Stomach smooth muscle (tissue), 2 donors: ENCODE measurements around the gene KRT79.

Experiments
- H3K27ac ChIP-seq: one replicate; pipeline ENCODE4 v1.7.0; 2013; ENCODE audit warnings: mild to moderate bottlenecking, low read length, inconsistent platforms
- H3K27me3 ChIP-seq, 2 donors: one replicate each; pipeline ENCODE4 v1.7.0; 2013; ENCODE audit warnings: low read length in 2 of 2; ENCODE audit not compliant: insufficient read depth in 2 of 2, control insufficient read depth in 1 of 2
- H3K36me3 ChIP-seq, 2 donors: one replicate each; pipeline ENCODE4 v1.7.0; 2013; ENCODE audit warnings: low read length in 2 of 2; ENCODE audit not compliant: control insufficient read depth in 2 of 2, insufficient read depth in 2 of 2
- H3K4me1 ChIP-seq: one replicate; pipeline ENCODE4 v1.7.0; 2013; ENCODE audit warnings: low read length; ENCODE audit not compliant: control insufficient read depth, insufficient read depth
- H3K4me3 ChIP-seq, 2 donors: one replicate each; pipeline ENCODE4 v1.7.0; 2013; ENCODE audit warnings: low read length in 2 of 2
- H3K9ac ChIP-seq, 2 donors: one replicate each; pipeline ENCODE4 v1.7.0; 2013; ENCODE audit warnings: low read length in 2 of 2, mild to moderate bottlenecking in 1 of 2
- H3K9me3 ChIP-seq, 2 donors: one replicate each; pipeline ENCODE4 v1.7.0; 2013; ENCODE audit warnings: low read length in 2 of 2; ENCODE audit not compliant: control insufficient read depth in 2 of 2
- donor health status: healthy.
- donor health status: Pancreatic carcinoma.

KRT79 gene

DNA sequence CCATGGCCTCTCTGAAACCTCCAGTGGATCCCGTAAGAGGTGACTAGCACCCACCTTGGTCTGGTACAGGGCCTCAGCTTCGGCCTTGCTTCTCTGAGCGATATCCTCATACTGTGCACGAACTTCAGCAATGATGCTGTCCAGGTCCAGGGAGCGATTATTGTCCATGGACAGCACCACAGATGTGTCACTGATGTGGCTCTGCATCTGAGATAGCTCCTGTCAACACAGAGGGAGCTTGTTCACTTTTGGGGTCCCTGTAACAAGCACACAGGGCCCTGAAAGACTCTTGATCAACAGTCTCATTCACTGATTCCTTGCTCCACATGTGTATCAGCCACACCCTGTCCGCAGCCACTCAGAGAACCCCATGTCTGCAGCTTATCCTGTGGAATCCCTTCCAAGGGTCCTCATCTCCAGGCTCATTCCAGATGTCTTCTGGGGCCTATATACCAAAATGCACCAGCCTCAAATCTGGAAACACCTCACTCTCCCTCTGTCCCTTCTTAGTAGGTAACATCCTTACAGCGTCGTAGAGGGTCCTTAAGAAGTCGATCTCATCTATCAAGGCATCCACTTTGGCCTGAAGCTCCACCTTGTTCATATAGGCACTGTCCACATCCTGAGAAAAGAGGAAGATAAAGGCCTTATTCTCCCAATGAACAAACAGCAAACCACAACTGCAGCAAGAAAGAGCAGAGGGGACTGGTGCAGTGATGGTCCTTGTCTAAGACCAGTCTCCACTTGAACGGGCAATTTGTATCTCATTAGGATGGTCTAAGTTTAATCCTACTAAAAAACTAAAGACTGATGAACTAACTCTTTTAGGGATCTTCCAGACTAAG is 41.7 kb downstream of the KRT79 start:
- H3K27ac ChIP-seq, result no peak overlapping the region
- no peaks in the 10 kb centered on the region for H3K36me3 ChIP-seq
- no peaks in the 10 kb centered on the region for H3K9me3 ChIP-seq
- H3K27me3 ChIP-seq, result peaks cover 19 to 23% of the 10 kb centered on the region in 2 donors
- H3K9ac ChIP-seq, result no peak overlapping the region
- peaks cover 6% of the 10 kb centered on the region for H3K4me1 ChIP-seq
- no peak overlapping the region for H3K4me3 ChIP-seq

- Histone ChIP-seq H3K27me3 (peaks cover 19 to 23% of the 10 kb centered on the region in 2 donors), H3K9me3 (no peaks in the 10 kb centered on the region), H3K27ac (no peak overlapping the region), H3K9ac (no peak overlapping the region), H3K4me1 (peaks cover 6% of the 10 kb centered on the region), H3K36me3 (no peaks in the 10 kb centered on the region), H3K4me3 (no peak overlapping the region)
These were observed 42.6 kb downstream of the KRT79 start for GRCh38 chr12:52791271-52792184.

- Histone ChIP-seq H3K27me3 (peaks cover 19 to 23% of the 10 kb centered on the region in 2 donors), H3K9ac (no peak overlapping the region), H3K9me3 (no peaks in the 10 kb centered on the region), H3K36me3 (no peaks in the 10 kb centered on the region), H3K4me3 (no peak overlapping the region), H3K4me1 (peaks cover 6% of the 10 kb centered on the region), H3K27ac (no peak overlapping the region)
These were observed 43.5 kb downstream of the KRT79 start for GRCh38 chr12:52790427-52791270.

- H3K27me3 ChIP-seq, result peaks cover 19 to 23% of the 10 kb centered on the region in 2 donors
- H3K4me3 ChIP-seq, result no peak overlapping the region
- H3K9ac ChIP-seq, result no peak overlapping the region
These were observed 44.3 kb downstream of the KRT79 start for GRCh38 chr12:52789637-52790426.

DNA sequence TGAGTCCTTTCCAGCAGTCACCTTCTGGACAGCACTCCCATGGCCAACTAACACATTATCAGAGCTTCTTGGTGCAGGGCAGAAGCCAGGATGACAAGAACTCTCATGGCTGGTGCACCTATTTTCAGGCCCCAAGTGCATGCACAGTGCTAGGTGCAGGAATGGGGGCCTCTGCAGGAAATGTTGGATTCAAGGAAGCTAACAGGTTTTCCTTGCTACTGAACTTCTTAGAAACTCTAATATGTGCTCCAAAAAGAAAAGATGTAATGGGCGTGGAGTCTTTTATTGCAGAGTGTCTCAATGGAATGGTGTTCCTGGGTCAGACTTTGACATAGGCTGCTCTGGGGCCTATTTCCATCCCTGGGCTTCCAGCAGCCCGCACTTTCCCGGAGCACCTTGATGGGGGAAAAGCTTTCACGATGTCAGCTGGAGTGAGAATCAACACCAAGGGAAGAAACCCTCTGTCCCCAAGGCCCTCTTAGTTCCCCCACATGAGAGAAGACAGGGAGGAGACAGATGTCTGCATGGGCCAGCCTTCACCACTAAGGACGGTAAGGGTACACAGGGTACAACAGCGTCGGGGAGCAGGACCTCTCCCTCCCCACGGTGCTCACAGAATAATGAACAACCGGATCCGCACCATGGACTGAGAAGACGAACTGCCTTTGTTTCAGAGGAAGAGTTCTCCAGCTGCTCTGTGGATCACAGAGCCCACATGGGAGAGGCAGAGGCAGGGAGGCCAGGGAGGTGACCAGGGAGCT is 45.1 kb downstream of the KRT79 start:
- Histone ChIP-seq H3K27me3 (peaks cover 20 to 21% of the 10 kb centered on the region in 2 donors), H3K9me3 (no peaks in the 10 kb centered on the region), H3K27ac (no peak overlapping the region), H3K36me3 (no peaks in the 10 kb centered on the region), H3K9ac (no peak overlapping the region), H3K4me1 (peaks cover 6% of the 10 kb centered on the region), H3K4me3 (no peak overlapping the region)

More at GRCh38 chr12:52789637-52790426, 44.3 kb downstream of the KRT79 start:
- Histone ChIP-seq H3K9me3 (no peaks in the 10 kb centered on the region), H3K27ac (no peak overlapping the region), H3K36me3 (no peaks in the 10 kb centered on the region), H3K4me1 (peaks cover 6% of the 10 kb centered on the region)

DNA sequence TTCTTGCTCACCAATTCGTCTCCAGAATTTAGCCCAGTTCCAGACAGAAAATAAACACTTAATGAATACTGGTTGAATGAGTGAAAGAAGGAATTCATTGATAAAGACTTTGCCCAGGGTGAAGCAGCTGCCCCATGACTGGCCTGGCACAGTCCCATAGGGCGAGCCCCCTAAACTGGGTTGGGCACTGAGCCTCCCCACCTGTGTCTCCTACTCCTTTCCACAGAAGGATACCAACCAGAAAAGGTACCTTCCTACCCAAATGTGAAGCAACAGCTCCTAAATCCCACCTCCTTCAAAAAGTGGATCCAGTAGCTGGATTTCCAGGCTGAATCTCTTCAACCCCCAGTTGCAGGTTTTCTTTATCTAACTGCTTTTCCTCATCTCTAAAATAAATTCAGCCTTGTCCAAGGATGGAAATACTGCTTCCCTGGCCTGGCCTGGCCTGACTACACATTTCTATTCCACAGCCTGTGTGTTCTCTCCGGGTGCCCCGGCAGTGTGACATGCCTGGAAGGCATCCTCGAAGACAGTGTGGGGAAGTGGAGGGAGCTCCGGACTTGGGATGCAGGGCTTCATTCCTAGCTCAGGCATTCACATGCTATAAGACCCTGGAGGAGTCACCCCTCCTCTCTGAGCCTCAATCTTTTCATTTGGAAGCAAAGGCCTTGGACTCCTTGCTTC is 45.8 kb downstream of the KRT79 start:
- no peak overlapping the region for H3K4me3 ChIP-seq
- H3K9ac ChIP-seq, result no peak overlapping the region
- H3K27ac ChIP-seq, result no peak overlapping the region
- H3K36me3 ChIP-seq, result no peaks in the 10 kb centered on the region
- peaks cover 6% of the 10 kb centered on the region for H3K4me1 ChIP-seq
- peaks cover 21 to 23% of the 10 kb centered on the region in 2 donors for H3K27me3 ChIP-seq
- no peaks in the 10 kb centered on the region for H3K9me3 ChIP-seq

DNA sequence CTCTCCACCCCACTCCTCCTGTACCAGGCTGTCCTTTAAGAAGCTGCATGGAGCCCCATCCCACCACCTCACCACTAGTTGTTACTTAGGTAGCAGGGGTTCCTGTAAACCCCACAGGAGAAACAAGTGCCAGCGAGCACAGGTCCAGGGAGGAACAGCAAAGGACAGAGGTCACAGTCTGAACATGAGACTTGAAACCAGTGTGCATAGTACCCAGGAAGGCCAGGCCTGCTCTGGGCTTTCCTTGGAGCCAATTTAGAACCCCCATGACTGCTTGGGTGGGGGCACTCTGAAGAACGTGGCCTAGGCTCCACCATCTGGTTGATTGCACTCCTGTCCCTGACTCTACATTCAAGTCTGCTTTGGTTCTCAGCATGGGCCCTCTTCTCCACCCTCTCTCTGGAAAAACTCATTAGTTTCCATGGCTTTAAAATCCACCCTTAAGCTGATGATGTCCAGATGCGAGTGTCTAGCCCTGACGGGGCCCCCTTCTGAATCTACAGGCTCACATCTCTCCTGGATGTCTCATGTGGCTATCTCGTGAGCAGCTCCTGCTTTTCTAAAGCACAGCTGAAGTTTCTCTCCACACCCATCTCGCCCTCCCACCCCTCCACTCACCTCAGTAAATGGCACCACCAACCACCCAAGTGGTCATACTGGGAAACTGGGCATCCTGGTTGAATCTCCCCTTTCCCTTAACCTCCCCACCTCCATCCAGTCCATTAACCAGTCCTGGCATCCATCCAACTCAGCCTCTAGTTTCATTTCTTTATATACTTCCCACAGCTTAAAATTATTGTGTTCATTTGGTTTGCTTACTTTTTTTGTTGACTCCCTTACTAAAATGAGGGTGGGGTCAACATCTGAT is 46.6 kb downstream of the KRT79 start:
- H3K36me3 ChIP-seq, result no peaks in the 10 kb centered on the region
- H3K27ac ChIP-seq, result no peak overlapping the region
- peaks cover 21 to 23% of the 10 kb centered on the region in 2 donors for H3K27me3 ChIP-seq
- no peaks in the 10 kb centered on the region for H3K9me3 ChIP-seq
- no peak overlapping the region for H3K4me3 ChIP-seq
- H3K4me1 ChIP-seq, result peaks cover 6% of the 10 kb centered on the region
- no peak overlapping the region for H3K9ac ChIP-seq

- H3K4me1 ChIP-seq, result peaks cover 2% of the 10 kb centered on the region
- H3K9ac ChIP-seq, result no peak overlapping the region
- peaks cover 4 to 10% of the 10 kb centered on the region in 2 donors for H3K27me3 ChIP-seq
These were observed 49.2 kb downstream of the KRT79 start for GRCh38 chr12:52784909-52785308.

More at GRCh38 chr12:52784909-52785308, 49.2 kb downstream of the KRT79 start:
- Histone ChIP-seq H3K9me3 (no peaks in the 10 kb centered on the region), H3K27ac (no peak overlapping the region), H3K4me3 (no peak overlapping the region), H3K36me3 (no peaks in the 10 kb centered on the region)
